ENCODE data around the gene RAB36. TPM values are rescaled to one million over a fixed set of nuclear protein-coding genes. Genes with fewer than 3 reads are reported as not detected.

Gene RAB36
- total RNA-seq, 1 donor from 2014 or later = 0.70 TPM

GRCh38 chr22:23118647-23119493, 26.4 kb upstream of the RAB36 start:
- no peak for DNase-seq (ENCODE audit: low spot score)
- intact Hi-C loops (cut with DNase I) = no loop called here

DNA sequence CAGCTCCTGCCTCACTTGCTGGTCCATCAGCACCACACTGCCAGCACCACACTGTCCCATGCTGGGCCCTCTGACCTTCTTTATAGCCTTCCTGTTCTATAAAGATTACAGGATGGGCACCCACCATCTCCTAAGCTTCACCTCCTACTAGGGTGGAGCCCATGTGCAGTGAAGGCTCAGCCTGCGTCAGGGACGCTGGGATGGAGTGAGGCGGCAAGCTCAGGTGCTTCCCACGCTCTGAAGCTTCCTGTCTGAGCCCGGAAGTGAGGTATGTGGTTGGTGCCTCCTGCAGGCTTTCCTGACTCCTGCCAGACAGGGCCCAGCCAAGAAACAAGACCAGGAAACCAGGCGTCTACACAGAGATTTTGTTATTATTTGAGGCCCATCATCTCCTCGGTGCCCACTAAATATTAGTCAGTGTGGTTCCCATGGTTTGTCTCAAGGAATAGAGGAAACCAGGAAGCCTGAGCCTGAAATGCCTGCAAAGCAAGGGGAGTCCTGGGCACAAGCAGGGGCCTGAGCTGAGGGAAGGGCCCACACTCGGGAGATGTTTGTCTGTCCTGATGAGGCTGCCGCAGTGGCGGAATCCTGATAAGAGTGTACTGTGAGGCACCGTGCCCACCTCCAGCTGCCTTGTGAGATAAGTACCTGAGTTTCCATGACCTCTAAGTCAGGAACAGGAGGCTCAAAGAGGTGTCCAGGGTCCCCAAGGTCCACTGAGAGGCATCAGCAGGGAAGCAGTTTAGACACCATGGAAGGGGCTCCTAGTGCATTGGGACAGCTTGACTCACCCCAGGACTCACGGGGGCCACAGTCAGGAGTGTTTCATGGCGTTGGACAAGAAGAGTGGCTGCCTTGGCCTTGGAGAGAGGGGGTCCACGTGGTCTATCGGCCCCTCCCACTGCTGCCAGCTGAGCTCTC, 25.5 kb upstream of the RAB36 start:
- DNase-seq (ENCODE audit: low spot score) = no peak
- intact Hi-C loops (cut with DNase I) = loop anchor here (10.0 kb wide), 1 partner anchor 655 kb away; no protein-coding TSS in a partner anchor

DNA sequence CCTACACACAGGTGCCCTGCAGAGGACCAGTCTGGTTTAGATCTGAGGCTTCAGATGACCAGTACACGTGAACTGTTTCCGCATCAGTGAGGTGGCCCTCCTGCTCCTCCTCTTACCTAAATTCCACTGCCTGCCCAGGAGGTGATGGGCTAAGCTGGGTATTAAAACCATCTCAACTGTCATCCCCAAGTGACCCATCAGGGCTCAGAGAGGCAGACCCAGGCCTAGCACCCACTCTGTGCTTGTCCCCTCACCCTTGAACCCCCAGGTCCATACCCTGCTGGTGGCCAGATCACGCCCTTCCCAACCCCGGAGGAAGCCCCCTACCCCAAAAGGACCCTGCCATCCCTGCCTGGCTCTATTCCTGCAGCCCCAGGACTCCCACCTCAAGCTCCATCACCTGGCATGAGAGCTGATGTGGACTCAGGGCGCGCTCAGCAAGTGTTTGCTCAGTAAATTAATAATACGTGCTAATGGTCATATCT, 24.8 kb upstream of the RAB36 start:
- intact Hi-C loops (cut with DNase I) = loop anchor here (10.0 kb wide), 1 partner anchor 656 kb away; no protein-coding TSS in a partner anchor
- DNase-seq (ENCODE audit: low spot score) = no peak

DNA sequence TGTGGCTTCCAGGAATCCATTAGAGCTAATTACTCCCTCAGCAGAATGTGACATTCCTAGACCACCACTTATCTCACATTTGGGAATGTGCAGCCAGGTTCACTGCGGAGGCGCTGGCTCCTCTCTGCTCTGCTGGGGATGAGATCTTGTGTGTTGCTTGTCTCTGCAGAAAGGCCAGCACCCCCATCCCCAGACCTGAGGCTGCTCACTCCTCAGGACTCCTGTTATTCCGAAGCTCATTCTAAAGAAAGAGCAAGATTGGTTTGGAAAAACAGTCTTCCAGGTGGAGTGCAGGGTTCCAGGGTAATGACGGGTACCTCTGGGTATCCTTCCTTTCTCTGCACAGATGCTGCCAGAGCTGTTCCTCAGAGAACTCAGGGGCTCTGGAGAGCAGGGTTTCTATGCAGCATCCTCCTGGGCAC, 24.3 kb upstream of the RAB36 start:
- intact Hi-C loops (cut with DNase I) = loop anchor here (10.0 kb wide), 1 partner anchor 656 kb away; no protein-coding TSS in a partner anchor

GRCh38 chr22:23121424-23121823, 23.9 kb upstream of the RAB36 start:
- intact Hi-C loops (cut with DNase I) = loop anchor here (10.0 kb wide), 1 partner anchor 657 kb away; no protein-coding TSS in a partner anchor
- no peak for DNase-seq (ENCODE audit: low spot score)

More for the DNA sequence above, 24.3 kb upstream of the RAB36 start:
- no peak for DNase-seq (ENCODE audit: low spot score)

DNA sequence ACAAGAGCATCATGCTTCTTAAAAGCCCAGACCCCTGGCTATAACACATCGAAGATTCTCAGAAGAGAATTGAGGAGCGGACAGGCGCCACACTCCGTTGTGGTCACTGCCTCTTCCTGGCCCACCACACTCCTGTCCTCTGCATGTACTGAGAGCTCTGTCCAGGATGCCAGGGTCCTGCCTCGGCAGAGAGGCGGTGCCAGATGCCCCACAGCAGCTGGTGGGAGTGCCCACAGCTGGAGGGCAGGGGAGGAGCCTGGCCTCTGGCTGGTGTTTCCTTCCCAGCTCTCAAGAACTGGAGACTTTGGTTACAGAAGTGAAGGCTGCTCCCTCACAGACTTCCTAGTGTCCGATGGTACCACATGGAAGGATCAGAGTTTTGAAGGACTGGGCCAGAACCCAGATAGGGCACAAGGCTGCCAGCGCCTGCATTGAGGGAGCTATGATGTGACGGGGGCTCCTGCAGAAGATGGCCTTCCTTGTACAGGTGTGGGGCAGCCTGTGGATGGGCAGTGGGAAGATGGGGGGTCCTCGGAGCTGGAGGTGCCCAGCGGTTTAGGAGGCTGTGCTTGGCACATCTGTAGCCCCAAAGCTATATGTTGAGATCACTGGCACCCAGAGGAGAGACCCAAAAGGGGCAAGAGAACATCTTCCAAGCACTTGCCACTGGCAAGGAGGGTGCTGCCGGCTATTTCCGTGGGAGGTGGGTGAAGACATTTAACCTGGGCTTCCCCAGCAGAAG, 22.9 kb upstream of the RAB36 start:
- intact Hi-C loops (cut with DNase I) = loop anchor here (10.0 kb wide), 1 partner anchor 658 kb away; no protein-coding TSS in a partner anchor
- no peak for DNase-seq (ENCODE audit: low spot score)

GRCh38 chr22:23122992-23123803, 22.1 kb upstream of the RAB36 start:
- intact Hi-C loops (cut with DNase I) = loop anchor here (10.0 kb wide), 1 partner anchor 658 kb away; no protein-coding TSS in a partner anchor
- no peak for DNase-seq (ENCODE audit: low spot score)

DNA sequence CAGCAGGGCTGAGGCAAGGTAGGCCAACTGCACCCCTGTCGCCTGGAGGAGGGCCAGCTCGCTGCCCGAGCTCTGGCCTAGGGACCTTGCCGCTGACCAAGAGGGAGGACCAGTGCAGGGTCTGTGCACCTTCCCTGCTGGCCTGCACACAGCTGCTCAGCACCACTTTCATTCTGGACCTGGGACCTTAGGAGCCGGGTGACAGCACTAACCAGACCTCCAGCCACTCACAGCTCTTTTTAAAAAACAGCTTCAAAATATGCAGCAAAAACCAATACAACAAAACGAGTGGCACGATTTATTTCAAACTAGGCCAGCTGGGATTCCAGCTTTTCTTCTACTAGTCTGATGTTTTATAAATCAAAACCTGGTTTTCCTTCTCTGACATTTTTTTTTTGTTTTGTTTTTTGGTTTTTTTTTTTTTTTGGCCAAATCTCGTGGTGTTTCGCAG, 21.4 kb upstream of the RAB36 start:
- intact Hi-C loops (cut with DNase I) = loop anchor here (10.0 kb wide), 1 partner anchor 659 kb away; no protein-coding TSS in a partner anchor
- DNase-seq (ENCODE audit: low spot score) = no peak

DNA sequence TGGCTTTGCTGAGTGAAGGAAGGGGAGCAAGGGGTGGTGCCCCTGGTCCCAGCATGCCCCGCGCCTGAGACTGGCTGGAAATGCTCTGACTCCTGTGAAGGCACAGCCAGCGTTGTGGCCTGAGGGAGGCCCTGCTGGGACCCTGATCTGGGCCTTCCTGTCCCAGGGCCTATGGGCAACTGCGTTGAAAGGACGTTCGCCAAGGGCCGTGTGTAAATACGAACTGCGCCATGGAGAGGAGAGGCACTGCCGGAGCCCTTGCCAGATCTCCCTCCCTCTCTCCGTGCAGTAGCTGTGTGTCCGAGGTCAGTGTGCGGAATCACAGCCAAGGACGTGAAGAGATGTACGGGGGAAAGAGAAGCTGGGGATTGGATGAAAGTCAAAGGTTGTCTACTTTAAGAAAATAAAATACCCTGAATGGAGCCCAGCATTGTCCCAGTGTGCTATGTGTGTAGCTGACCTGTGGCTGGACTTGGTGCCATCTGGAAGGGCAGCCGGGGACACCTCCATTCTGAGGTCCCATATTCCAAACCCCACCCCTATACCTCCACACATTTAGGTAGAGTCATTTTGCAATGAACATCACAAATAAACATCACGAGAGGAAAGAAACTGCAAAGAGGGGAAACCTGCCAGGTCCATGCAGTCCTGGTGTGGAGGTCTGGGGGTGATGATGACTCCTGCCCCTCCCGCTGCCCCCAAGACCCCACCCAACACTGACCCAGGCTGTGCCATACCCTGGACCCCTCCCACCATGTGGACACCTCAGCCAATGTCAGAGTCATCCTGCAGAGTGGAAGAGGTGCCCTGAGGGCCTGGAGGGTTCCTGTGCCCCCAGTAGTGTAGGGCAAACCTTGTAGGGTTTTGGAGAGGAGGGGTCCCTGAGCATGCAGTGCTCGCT, 20.4 kb upstream of the RAB36 start:
- intact Hi-C loops (cut with DNase I) = loop anchor here (10.0 kb wide), 1 partner anchor 660 kb away; no protein-coding TSS in a partner anchor
- no peak for DNase-seq (ENCODE audit: low spot score)

DNA sequence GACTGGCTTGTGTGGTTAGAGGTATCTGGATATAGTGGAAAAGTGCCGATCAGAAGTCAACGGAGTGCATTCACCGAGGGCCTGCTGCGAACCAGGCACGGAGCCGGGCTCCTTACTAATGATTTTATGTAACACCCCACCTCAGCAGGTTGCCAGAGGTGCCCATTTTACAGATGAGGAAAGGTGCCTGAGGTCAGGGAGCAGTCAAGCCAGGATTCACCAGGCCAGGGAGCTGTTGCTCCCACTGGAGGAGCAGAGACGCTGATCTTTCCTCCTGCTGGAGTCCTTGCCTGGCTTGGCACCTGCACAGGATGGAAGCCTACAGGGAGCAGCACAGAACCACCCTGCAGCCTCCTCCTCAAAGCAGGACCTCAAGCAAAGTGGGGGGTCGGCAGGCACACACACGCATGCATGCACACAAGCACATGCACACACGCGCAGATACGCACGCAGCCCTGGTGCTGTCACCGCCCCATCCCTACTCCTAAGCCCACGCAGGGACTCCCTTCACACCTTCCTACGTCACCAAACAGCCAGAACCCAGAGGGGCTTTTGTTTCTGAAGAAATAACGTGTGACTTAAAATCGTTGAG, 19.7 kb upstream of the RAB36 start:
- DNase-seq (ENCODE audit: low spot score) = no peak
- intact Hi-C loops (cut with DNase I) = loop anchor here (10.0 kb wide), 1 partner anchor 661 kb away; no protein-coding TSS in a partner anchor

DNA sequence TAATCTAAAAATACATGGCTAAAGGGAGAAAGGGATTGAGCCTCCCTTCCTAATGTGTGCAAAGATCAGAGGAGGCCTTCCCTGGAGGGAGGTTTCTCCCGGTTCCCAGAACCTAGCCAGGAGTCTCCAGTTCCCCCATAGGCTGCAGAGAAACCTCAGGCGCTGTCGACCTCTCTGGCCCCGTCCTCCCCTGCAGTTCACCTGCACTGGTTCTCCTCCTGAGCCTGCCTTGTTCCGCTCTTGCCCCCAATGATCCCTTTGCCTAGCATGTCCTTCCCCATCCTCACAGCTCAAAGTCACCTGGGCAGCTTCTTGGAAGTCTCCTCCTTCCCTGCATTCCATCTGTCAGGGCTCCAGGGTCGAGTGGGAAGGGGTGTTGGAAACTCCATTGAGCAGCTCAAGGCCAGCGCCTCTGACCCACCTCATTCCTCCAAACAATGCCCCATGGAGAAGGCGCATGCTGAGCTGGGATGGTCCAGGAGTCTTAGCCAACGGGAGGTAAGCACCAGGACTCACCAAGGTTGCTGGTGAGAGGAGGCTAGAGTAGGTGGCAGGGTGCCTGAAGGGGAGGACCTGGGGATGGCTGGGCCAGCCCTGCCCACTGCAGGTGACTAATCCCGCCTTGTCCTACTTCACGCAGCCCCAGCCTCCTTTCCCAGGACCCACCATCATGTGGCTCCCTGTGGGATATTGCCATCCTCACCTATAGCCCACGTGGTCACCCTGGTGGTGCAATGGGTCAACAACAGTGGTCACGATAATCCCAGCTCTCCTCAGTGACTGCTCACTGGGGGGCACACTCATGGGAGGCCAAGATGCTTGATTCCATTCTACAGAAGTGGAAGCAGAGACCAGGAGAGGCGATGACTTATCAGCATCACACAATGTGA, 18.9 kb upstream of the RAB36 start:
- intact Hi-C loops (cut with DNase I) = loop anchor here (10.0 kb wide), 1 partner anchor 662 kb away; no protein-coding TSS in a partner anchor
- DNase-seq (ENCODE audit: low spot score) = no peak

DNA sequence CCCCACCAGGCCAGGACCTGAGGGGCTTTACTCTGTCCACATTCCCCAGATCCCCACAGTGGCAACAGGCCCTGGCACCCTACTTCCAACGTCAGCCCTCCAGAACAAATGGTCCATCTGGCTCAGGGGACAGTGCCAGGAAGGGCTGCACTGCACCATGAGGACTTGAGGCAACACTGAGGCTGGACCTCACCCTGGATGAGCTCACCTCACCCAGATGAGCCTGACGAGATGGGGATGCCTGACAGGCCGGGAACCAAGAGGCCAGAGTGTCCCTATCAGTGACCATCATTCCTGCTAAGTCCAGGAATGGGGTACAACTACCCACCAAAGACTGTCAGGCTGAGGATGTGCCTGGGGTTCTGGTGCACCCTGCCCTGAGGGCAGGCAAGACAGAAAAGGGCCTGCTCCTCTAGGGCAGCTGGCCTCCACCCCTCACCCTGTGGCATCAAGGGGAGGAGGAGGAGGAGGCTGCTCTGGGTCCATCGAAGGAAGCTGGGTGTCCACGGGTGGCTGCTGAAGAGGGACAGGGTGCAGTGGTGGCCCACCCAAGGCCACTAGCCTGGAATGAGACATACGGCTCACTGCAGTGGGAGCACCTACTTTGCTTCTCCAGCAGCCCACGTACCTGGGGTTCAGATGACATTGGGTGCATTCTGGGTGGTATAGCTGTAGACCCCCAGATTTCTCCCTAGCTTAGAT, 18.1 kb upstream of the RAB36 start:
- intact Hi-C loops (cut with DNase I) = loop anchor here (10.0 kb wide), 1 partner anchor 662 kb away; no protein-coding TSS in a partner anchor
- DNase-seq (ENCODE audit: low spot score) = no peak

GRCh38 chr22:23127788-23128187, 17.5 kb upstream of the RAB36 start:
- no peak for DNase-seq (ENCODE audit: low spot score)
- intact Hi-C loops (cut with DNase I) = loop anchor here (1.0 to 10.0 kb wide), 2 partner anchors 168 to 663 kb away; no protein-coding TSS in a partner anchor

DNA sequence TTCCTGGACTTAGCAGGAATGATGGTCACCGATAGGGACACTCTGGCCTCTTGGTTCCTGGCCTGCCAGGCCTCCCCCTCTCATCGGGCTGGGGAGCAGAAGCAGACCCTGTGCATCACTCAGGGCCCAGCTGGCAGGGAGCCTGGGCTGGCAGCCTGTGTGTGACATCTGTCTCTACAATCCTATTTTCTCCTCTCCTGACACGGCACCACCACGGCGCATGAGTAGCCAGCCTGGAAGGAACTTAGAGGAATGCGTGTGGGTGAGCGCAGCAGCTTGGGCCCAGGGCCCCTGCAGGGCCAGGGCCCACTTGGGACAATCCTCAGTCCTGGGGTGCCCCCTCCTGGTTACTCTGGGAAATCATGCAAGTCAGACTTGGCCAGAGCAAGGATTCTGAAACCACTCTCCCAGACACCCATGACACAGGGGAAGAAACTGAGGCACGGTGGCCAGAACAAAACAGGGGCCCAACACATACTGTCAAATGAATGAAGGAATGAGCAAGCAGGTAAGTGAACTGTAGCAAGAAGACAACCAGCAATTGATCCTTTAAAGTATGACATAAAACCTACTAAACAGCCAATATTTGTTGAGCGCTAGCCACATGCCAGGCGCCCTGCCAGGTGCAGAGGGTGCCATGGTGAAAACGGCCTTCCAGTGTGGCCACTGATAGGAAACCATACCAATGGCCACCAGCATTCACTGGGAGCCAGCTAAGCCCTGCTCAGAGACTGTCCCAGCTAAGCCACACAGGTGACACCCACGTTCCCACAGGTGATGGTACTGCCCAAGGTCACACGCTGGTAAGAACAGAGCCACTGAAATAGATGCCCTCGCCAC, 16.8 kb upstream of the RAB36 start:
- no peak for DNase-seq (ENCODE audit: low spot score)
- intact Hi-C loops (cut with DNase I) = loop anchor here (1.0 to 10.0 kb wide), 2 partner anchors 169 to 664 kb away; no protein-coding TSS in a partner anchor

Measured in cardiac septum (tissue), 1 donor.